ENCODE data around the gene TTLL3.
A peak's percentile ranks its signal among the peaks of the same experiment; 100 is the strongest.

TTLL3 gene

GRCh38 chr3:9807981-9808344, 2.1 kb upstream of the TTLL3 start:
- no peak for DNase-seq

DNA sequence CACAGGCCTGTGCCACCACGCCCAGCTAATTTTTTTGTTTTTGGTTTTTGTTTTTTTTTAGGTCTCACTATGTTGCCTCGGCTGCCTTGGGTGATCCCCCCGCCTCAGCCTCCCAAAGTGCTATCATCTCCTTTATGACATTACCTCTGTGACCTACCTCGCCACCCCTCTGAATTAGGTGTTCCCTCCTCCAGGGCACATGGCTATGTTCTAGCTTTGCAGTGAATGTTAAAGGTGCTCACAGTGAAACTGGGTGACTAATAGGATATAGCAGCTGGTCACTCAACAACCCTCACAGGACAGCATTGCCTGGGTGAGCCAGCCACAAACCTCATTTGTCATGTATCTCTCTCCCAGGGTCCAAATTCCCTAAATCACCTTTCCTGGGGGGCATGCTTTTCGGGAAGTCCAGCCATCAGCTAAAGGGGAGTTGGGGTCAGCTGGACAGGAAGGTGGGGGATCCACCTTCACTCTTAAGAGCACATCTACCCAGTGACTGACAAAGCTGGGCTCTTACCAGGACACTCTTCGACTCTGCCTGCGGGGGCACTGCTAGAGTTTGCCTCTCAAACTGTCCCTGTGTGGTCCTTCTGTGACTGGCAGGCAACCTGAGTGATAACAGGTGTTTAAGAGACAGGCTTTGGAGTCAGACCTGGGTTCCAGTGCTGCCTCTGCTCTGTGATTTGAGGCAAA, 1.6 kb upstream of the TTLL3 start:
- DNase-seq = peak; percentile 72

GRCh38 chr3:9809239-9809614, 835 bp upstream of the TTLL3 start:
- peak; percentile 66 for DNase-seq

GRCh38 chr3:9810433-9810770, 340 bp downstream of the TTLL3 start:
- no peak for DNase-seq

DNA sequence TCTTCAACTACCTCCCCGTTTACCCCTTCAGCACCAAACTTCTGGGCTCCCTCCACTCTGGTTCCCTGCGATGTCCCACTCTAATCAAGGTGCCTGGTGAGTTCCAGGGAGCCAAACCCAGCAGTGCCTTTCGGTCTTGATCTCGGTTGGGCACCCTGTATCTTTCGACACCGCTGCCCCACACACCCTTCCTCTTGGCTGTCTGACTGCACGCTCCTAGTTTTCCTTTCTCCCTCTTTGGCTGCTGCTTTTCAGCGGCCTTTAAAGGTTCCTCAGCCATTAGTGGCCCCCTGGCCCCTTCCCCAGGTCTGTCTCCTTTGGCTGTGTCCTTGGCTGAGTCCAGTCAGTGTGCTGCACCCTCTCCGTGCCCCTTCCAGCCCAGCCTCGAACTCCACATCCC, 784 bp downstream of the TTLL3 start:
- no peak for DNase-seq

DNA sequence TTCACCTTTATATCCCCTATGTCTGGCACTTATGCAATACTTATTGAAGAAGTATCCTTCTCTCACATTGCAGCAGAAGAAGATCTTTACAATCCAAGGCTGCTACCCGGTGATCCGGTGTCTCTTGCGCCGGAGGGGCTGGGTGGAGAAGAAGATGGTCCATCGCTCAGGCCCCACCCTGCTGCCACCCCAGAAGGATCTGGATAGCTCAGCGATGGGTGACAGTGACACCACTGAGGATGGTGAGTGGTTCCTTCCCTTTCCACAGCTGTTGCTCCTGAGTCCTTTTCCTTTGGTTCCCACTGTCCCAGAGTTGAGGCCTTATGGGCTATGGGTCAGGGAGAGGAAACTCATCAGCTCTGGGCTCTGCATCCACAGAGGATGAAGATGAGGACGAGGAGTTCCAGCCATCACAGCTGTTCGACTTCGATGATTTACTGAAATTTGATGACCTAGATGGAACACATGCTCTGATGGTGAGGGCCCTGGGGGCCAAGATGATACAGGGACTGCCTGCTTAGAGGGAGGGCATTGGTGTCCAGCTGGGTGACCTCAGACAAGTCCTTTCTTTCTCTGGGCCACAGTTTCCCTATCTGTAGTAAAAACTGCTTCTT, 2.9 kb downstream of the TTLL3 start:
- no peak for DNase-seq

GRCh38 chr3:9815986-9816385, 5.9 kb downstream of the TTLL3 start:
- DNase-seq = no peak

DNA sequence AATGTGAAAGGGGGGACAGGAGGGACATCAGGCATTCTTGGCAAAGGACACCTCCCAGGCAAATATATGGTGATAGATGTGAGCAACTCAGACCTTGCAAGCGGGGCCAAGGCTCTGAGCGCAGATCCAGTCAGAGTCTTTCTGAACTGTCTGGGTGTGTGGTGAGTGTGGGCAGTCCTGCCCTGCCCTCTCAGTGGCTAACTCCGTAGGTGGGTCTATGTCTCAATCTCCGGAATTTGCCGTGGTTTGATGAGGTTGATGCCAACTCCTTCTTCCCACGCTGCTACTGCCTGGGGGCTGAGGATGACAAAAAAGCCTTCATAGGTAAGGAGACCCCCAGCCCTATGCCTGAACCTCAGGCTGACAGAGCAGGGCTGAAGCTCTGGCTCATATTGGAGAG, 7.4 kb downstream of the TTLL3 start:
- DNase-seq = no peak

DNA sequence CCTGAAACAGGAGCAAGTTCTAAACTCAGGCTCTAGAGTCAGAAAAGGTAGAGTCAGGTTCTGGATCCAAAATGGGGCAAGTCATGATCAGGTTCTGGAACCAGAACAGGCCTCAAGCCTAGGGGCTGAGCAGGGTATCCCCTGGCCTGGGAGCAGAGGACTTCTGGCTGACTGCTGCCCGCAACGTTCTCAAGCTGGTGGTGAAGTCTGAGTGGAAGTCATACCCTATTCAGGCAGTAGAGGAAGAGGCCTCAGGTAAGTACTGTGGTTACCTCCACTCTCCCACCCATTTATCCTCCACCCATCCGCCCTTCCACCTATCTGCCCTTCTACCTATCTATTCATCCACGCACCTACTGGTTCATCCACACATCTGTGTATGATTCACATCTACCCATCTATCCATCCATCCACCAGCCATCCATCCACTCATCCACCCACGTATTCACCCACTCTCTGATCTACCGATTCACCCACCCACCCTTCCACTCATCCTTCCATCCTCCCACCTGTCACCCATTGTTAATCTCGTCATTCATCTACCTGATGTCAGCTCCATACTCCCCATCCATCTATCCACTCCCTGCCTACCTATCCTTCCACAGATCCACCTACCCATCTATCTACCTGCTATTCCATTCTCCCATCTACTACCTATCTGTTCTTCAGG, 8.7 kb downstream of the TTLL3 start:
- DNase-seq = no peak

DNA sequence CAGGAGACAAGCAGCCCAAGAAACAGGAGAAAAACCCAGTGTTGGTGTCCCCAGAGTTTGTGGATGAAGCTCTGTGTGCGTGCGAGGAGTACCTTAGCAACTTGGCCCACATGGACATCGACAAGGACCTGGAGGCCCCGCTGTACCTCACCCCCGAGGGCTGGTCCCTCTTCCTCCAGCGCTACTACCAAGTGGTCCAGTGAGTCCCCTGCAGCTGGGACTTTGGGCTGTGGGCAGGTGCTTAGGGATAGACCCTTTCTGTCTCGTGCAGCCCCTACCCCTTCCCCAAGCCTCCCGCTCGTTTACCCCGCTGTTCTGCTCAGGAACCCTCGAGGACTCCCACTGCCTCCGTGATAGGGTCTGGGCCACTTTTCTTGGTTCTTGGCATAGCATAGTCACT, 10.5 kb downstream of the TTLL3 start:
- no peak for DNase-seq

DNA sequence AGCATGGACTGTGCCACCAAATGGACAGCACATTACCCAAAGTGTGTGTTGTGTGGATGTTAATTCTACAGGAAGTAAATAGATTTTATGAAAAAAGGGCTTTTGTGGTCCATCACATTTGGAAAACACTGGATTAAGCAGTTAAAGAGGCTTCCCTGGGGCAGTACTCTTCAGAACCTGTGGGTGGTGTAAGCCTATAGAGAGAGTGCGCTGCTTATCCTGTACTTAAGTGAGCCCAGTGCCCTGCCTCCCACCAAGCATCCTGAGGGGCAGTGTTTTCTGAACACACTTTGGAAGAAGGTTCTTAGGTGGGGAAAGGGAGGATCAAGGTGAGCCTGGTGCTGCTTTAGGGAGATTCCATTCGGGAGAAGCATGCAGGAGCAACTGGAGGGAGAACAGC, 10.9 kb downstream of the TTLL3 start:
- DNase-seq = no peak

GRCh38 chr3:9825451-9826040, 15.5 kb downstream of the TTLL3 start:
- no peak for DNase-seq

DNA sequence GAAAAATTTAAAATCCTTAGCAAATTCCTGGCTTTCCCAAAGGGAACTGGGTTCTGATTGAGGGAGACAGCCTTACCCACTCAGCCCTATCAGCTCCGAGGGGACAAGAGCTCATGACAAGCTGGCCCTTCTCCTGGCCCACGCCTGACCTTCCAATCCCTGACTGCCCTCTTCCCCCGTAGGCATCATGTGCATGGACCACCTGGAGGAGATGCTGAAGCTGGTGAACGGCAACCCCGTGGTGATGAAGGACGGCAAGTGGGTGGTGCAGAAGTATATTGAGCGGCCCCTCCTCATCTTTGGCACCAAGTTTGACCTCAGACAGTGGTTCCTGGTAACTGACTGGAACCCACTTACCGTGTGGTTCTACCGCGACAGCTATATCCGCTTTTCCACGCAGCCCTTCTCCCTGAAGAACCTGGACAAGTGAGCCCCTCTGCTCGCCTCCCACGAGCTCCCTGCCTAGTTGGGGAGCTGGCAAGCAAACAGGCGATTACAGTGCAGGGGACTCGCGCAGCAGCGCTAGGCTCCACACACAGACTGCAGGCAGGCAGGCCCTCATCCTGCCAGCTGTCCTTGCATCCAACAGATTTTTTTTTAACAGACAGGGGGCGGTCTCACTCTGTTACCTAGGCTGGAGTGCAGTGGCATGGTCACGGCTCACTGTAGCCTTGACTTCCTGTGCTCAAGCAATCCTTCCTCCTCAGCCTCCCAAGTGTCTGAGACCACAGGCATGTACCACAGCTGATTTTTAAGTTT, 16.9 kb downstream of the TTLL3 start:
- no peak for DNase-seq

DNA sequence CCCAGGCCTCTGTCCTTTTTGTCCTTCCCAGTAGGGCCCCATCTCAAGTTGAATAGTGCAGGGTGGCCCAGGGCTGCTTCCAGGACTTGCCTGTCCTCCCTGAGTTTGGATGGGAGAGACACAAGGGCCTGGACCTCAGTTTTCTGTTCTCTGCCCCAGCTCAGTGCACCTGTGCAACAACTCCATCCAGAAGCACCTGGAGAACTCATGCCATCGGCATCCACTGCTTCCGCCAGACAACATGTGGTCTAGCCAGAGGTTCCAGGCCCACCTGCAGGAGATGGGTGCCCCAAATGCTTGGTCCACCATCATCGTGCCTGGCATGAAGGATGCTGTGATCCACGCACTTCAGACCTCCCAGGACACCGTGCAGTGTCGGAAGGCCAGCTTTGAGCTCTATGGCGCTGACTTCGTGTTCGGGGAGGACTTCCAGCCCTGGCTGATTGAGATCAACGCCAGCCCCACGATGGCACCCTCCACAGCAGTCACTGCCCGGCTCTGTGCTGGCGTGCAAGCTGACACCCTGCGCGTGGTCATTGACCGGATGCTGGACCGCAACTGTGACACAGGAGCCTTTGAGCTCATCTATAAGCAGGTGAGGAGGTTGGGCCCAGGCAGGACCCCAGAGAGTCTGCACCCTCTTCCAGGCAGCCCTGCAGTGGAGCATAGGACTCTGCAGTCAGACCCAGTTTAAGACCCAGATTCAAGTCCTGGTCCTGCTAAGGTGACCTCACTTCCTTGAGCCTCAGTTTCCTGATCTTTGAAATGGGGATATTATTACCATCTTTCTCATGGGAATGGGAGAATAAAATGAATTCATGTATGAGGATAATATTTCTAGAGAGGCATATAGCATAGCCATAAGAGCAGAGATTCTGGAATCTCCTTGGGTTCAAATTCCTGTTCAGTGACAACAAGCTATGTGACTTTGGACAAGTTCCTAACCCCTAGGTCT, 19.0 kb downstream of the TTLL3 start:
- no peak for DNase-seq

- DNase-seq = no peak
Measured at GRCh38 chr3:9831253-9831652, 21.2 kb downstream of the TTLL3 start.

GRCh38 chr3:9833078-9833477, 23.0 kb downstream of the TTLL3 start:
- no peak for DNase-seq

GRCh38 chr3:9834520-9835380, 24.7 kb downstream of the TTLL3 start:
- DNase-seq = no peak

- no peak for DNase-seq
Measured at GRCh38 chr3:9837701-9838582, 27.9 kb downstream of the TTLL3 start.

DNA sequence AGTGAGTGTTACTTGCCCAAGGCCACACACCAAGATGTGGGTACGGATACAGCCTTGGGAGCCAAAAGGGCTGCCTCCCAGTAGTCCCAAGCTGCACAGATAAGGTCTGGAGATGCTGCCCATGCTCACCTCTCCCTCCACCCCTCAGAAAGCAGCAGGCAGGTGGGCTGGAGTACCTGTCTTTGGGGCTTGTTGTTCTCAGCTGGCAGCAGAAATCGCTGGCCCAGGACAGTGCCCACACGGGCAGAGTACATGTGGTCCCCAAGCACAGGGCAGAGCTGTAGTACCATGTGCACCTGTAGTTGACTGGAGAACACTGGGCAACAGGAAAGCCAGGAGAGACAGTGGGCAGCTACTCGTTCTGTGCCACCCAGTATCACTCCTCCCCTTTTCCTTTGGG, 28.8 kb downstream of the TTLL3 start:
- DNase-seq = no peak

GRCh38 chr3:9841015-9841414, 31.0 kb downstream of the TTLL3 start:
- DNase-seq = no peak
